GM19035 (cell line): ENCODE results near the gene MTERF4.

Experiments used
- ATAC-seq: cut with Tn5 transposase; IDR thresholded peaks from one replicate; pipeline ENCODE4 v1.9.1; 2021; ENCODE audit not compliant: unreplicated experiment

The MTERF4 gene

DNA sequence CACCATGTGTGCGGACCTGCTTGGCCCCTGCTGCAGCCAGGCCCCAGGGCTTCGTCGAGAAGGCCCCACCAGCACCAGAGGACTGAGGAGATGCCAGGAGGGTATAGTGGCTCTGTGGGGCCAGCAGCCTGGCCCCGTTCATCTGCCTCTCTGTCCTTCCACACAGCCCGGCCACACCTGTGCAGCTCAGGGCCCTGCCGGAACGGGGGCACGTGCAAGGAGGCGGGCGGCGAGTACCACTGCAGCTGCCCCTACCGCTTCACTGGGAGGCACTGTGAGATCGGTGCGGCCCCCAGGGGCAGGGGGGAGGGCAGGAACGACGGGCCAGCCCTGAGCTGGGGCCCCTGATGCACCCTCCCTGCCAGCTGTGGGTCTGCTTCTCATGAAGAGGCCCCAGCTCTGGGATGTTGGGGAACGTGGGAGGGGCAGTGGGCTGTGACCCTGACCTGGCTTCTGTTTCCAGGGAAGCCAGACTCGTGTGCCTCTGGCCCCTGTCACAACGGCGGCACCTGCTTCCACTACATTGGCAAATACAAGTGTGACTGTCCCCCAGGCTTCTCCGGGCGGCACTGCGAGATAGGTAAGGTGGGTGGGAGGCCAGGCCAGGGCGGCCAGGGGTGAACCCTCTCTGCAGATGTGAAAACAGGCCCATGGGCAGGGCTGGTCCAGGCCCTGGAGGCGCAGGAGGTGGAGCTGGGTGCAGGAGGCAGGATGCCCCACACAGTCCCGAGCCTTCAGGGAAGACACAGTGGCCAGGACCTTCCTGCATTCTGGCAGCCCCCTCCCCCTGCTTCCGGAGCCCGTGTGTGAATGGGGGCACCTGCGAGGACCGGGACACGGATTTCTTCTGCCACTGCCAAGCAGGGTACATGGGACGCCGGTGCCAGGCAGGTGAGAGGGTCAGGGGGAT, 50.3 kb downstream of the MTERF4 start:
- no peak for ATAC-seq

DNA sequence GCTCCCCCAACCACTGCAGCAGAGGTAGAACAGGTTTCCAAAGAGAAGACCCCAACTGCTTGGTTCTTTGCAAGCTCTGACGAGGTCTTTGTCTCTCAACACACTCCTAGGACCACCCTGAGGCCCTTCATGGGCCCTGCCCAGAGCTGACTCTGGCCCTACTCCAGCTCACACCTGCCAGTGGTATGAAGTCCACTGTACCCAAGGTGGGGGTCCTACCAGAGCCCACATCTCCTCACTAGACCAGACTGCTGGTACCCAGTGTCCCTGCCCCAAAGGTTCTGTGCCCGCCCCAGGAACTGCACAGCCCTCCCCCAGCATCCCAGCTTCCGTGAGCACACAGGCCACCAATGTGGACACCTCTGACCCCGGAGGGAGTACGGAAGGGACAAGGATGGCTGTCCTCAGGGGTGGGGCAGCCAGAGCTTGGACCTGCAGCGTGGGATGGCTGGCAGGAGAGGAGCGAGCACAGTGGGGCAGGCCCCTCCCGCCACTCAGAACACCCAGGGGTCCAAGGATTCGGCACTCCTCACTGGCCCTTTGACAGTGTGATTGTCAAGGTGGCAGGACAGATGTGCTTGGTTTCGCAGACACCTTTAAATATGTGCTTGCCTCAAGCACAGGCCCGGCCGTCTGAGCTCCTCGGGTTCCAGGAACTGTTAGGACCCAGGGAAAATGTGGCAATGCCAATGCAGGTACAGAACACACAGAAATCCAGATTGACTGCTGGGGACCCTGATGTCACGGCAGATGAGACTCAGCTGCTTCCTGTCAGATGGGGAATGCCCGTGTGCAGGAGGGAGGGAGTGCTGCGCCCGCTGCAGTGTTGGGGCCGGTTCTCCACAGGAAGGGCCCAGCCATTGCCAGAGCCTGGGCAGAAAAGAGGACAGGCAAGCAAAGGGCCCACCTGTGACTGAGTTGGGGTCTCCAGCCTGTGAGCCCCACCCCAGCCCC, 51.2 kb downstream of the MTERF4 start:
- no peak for ATAC-seq

DNA sequence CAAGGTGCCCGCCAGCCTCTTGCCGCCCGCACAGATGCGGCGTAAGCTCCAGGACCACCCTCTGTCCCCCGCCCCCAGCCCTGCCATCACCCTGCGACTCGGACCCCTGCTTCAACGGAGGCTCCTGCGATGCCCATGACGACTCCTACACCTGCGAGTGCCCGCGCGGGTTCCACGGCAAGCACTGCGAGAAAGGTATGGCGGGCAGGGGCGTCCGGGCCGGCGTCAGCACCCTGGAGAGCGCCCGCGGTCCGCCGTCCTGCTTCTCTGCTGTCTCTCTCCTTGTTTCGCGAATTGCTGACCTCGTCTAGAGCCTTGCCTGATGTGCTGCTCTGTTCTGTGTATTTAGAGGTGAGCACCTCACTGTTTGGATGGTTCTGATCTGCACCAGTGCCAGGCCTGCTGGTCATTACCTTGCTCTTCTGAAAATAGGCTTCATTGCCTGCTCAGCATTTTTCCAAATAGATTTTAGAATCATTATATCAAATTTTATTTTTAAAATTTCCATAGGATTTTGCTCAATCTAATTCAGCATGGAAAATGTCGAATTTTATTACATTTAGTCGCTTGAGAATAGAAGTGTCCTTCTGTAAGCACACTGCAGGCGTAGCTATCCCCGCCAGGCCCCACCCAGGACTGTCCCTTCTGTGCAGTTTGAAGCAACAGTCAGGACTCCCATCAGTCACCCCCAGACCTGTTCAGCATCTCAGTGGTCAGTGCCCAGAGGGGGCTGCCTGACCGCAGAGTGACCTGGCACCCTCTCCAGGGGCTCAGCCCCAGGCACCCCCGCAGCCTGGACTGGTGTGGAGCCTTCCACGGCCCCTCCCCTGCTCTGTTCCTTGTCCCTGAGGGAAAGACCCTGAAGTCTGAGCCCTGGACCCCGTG, 52.1 kb downstream of the MTERF4 start:
- no peak for ATAC-seq

DNA sequence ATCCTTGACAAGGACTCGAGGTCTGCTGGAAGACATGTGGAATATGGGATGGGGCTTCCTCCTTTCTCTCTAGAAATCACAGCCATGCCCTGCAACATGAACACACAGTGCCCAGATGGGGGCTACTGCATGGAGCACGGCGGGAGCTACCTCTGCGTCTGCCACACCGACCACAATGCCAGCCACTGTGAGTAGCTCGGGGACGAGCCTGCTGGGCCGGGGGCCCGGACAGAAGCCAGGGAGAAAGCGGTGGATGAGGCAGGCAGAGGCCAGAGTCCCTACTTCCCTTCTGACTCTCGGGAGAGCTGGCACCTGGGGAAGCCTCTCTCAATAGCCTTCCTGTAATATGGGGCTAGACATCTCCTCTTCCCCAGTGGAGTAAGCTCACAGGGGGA, 53.1 kb downstream of the MTERF4 start:
- no peak for ATAC-seq

DNA sequence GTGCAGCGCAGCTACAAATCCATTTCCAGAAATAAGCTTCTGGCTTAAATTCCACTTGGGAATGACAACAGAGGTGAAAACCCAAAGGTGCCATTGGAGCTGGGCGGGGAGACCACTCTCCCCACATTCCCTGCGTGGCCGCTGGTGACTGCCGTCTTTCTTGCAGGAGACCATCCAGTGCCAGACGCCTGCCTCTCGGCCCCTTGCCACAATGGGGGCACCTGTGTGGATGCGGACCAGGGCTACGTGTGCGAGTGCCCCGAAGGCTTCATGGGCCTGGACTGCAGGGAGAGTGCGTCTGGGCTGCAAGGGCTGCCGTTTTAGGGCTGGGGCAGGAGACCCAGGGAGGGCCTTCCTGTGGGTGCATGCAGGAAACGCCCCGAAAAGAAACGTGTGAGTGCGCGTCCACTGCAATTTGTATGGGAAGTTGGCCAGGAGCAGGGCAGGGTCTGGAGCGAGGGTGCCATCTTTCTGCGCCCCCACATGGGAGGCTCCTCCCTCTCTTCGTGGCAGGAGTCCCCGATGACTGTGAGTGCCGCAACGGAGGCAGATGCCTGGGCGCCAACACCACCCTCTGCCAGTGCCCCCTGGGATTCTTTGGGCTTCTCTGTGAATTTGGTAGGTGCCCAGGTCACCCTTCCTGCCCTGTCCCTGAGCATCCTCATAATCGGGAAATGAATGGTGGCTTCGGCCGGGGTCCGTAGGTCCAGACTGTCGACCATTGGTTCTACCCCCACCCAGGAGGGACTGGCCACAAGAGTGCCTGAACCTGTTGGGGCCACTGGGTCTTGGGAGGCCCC, 53.7 kb downstream of the MTERF4 start:
- ATAC-seq: no peak

DNA sequence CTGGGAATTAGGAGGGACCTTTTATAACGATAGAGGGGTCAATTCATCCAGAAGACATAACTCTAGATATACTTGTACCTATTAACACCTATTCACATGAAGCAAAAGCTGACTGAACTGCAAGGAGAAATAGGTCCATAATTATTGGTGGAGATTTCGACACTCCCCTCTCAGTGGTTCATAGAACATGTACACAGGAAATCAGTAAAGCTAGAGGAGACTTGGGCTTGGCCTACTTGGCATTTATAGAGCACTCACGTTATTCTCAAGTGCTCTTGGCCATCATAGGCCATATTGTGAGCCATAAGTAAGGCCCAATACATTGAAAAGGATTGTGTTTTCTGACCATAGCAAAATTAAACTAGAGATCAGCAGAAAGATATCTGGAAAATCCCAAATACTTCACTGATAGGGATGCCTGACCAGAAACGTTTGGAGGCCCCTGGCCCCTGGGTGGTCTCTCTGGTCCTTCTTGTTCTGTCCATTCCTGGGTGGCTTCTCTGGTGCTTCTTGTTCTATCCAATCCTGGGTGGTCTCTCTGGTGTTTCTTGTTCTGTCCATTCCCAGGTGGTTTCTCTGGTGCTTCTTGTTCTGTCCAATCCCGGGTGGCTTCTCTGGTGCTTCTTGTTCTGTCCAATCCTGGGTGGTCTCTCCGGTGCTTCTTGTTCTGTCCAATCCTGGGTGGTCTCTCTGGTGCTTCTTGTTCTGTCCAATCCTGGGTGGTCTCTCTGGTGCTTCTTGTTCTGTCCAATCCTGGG, 54.7 kb downstream of the MTERF4 start:
- no peak for ATAC-seq
